DMS153 (cell line): ENCODE results near the gene RASGEF1C.
"Not testable (repeated sequence)": the region's sequence is repeated elsewhere in the genome, so short reads cannot be mapped to it uniquely, and the experiment has no call there.

Experiments
- DNase-seq: peaks from one replicate; lab custom pipeline; 2025; lab: John Stamatoyannopoulos, UW

RASGEF1C gene

GRCh38 chr5:180210961-180211760, 2.1 kb upstream of the RASGEF1C start:
- DNase-seq: no peak

GRCh38 chr5:180210077-180210476, 1.1 kb upstream of the RASGEF1C start:
- DNase-seq: not testable (repeated sequence)

GRCh38 chr5:180208435-180209081, 453 bp downstream of the RASGEF1C start:
- no peak for DNase-seq

- no peak for DNase-seq
Observed at GRCh38 chr5:180208038-180208434, 975 bp downstream of the RASGEF1C start.

GRCh38 chr5:180207593-180207992, 1.4 kb downstream of the RASGEF1C start:
- DNase-seq: no peak

- no peak for DNase-seq
Observed at GRCh38 chr5:180206993-180207392, 2.0 kb downstream of the RASGEF1C start.

- DNase-seq: no peak
Observed at GRCh38 chr5:180205916-180206315, 3.1 kb downstream of the RASGEF1C start.

GRCh38 chr5:180204276-180204819, 4.7 kb downstream of the RASGEF1C start:
- DNase-seq: no peak

- DNase-seq: no peak
Observed at GRCh38 chr5:180202939-180203573, 6.0 kb downstream of the RASGEF1C start.

GRCh38 chr5:180201051-180201987, 7.7 kb downstream of the RASGEF1C start:
- no peak for DNase-seq

- DNase-seq: no peak
Observed at GRCh38 chr5:180199390-180199789, 9.6 kb downstream of the RASGEF1C start.

GRCh38 chr5:180198208-180198607, 10.8 kb downstream of the RASGEF1C start:
- no peak for DNase-seq

- DNase-seq: no peak
Observed at GRCh38 chr5:180197016-180197702, 11.9 kb downstream of the RASGEF1C start.

- no peak for DNase-seq
Observed at GRCh38 chr5:180194410-180195345, 14.3 kb downstream of the RASGEF1C start.

- no peak for DNase-seq
Observed at GRCh38 chr5:180193749-180194375, 15.1 kb downstream of the RASGEF1C start.

GRCh38 chr5:180191716-180192115, 17.3 kb downstream of the RASGEF1C start:
- no peak for DNase-seq

GRCh38 chr5:180187767-180188166, 21.2 kb downstream of the RASGEF1C start:
- DNase-seq: no peak

- DNase-seq: no peak
Observed at GRCh38 chr5:180180846-180181245, 28.2 kb downstream of the RASGEF1C start.

- no peak for DNase-seq
Observed at GRCh38 chr5:180180421-180180820, 28.6 kb downstream of the RASGEF1C start.
